GM23338 (cell line): ENCODE measurements around the gene KIF27. TPM values are rescaled to one million over a fixed set of nuclear protein-coding genes. Genes with fewer than 3 reads are reported as not detected.

Experiments
- ATAC-seq: fragments of 200-7000 bp; cut with Tn5 transposase; 3 replicates; pipeline ENCODE4 v1.9.1; 2020
- DNase-seq: peaks from one replicate; pipeline ENCODE4 v3.0.0-alpha.2; 2015; ENCODE audit warnings: low spot score
- H2AFZ ChIP-seq: fragments of 200-600 bp; sonication (generic); 2 replicates; pipeline ENCODE4 v1.8.0; 2016; ENCODE audit warnings: antibody characterized with exemption, mild to moderate bottlenecking, moderate library complexity
- H3F3A ChIP-seq: fragments of 200-600 bp; sonication (generic); replicated peaks from 2 replicates; pipeline ENCODE4 v1.8.0; 2017; ENCODE audit warnings: antibody characterized with exemption, mixed run types, low read depth
- H3K27ac ChIP-seq: fragments of 200-600 bp; sonication (generic); 2 replicates; pipeline ENCODE4 v1.6.1; 2016; ENCODE audit warnings: low read depth
- H3K27me3 ChIP-seq: fragments of 200-600 bp; sonication (generic); 2 replicates; pipeline ENCODE4 v1.8.0; 2016; ENCODE audit warnings: mild to moderate bottlenecking, mixed run types, moderate library complexity; ENCODE audit not compliant: insufficient read depth
- H3K36me3 ChIP-seq: fragments of 200-600 bp; sonication (generic); 2 replicates; pipeline ENCODE4 v1.8.0; 2016; ENCODE audit warnings: mild to moderate bottlenecking; ENCODE audit not compliant: insufficient read depth
- H3K4me1 ChIP-seq: fragments of 200-600 bp; sonication (generic); 2 replicates; pipeline ENCODE4 v1.8.0; 2016; ENCODE audit warnings: mild to moderate bottlenecking, moderate library complexity; ENCODE audit not compliant: insufficient read depth
- H3K4me2 ChIP-seq: fragments of 200-600 bp; sonication (generic); 2 replicates; pipeline ENCODE4 v1.7.1; 2017; ENCODE audit warnings: mixed run types
- H3K4me3 ChIP-seq: fragments of 200-600 bp; sonication (generic); 2 replicates; pipeline ENCODE4 v1.6.1; 2016; ENCODE audit warnings: mixed run types
- H3K79me2 ChIP-seq: fragments of 200-600 bp; sonication (generic); replicated peaks from 2 replicates; pipeline ENCODE4 v1.8.0; 2017; ENCODE audit warnings: mild to moderate bottlenecking; ENCODE audit not compliant: insufficient read depth
- H3K9me2 ChIP-seq: fragments of 200-600 bp; sonication (generic); 2 replicates; pipeline ENCODE4 v1.8.0; 2017; ENCODE audit not compliant: insufficient read depth
- H4K20me1 ChIP-seq: fragments of 200-600 bp; sonication (generic); replicated peaks from 2 replicates; pipeline ENCODE4 v1.8.0; 2017; ENCODE audit warnings: mild to moderate bottlenecking; ENCODE audit not compliant: insufficient read depth
- H3K27ac Mint-ChIP-seq: 2 replicates; pipeline ENCODE4 v1.8.0; 2020; ENCODE audit warnings: inconsistent platforms, mild to moderate bottlenecking, moderate library complexity, mixed read lengths
- H3K27me3 Mint-ChIP-seq: 3 replicates; pipeline ENCODE4 v1.8.0; 2022; ENCODE audit warnings: low read depth, mild to moderate bottlenecking, moderate library complexity, mixed read lengths, inconsistent platforms; ENCODE audit not compliant: insufficient read depth, poor library complexity
- H3K36me3 Mint-ChIP-seq: 3 replicates; pipeline ENCODE4 v1.8.0; 2021; ENCODE audit warnings: low read depth, mild to moderate bottlenecking, inconsistent platforms, moderate library complexity, mixed read lengths
- H3K4me1 Mint-ChIP-seq: 3 replicates; pipeline ENCODE4 v1.8.0; 2020; ENCODE audit warnings: mild to moderate bottlenecking, inconsistent platforms, mixed read lengths
- H3K4me3 Mint-ChIP-seq: 3 replicates; pipeline ENCODE4 v1.8.0; 2021; ENCODE audit warnings: moderate library complexity, mild to moderate bottlenecking, inconsistent platforms, mixed read lengths
- H3K9me3 Mint-ChIP-seq: 3 replicates; pipeline ENCODE4 v1.8.0; 2020; ENCODE audit warnings: moderate library complexity, mild to moderate bottlenecking, inconsistent platforms, mixed read lengths
- CREB1 ChIP-seq: fragments of 250-450 bp; sonication (Bioruptor Pico); IDR thresholded peaks from 2 replicates; pipeline ENCODE4 v1.5.0; 2020; ENCODE audit warnings: low read depth, mild to moderate bottlenecking, moderate library complexity
- ETS1 ChIP-seq: IDR thresholded peaks from 2 replicates; pipeline ENCODE4 v1.6.1; 2016; ENCODE audit warnings: antibody characterized with exemption
- EZH2 ChIP-seq: fragments of 200-600 bp; sonication (generic); IDR thresholded peaks from one replicate; pipeline ENCODE4 v1.8.0; 2017; ENCODE audit warnings: antibody characterized with exemption, mild to moderate bottlenecking, low read depth; ENCODE audit not compliant: unreplicated experiment
- EZH2phosphoT487 ChIP-seq: fragments of 200-600 bp; sonication (generic); IDR thresholded peaks from one replicate; pipeline ENCODE4 v1.8.1; 2018; ENCODE audit warnings: antibody characterized with exemption; ENCODE audit not compliant: unreplicated experiment
- JUNB ChIP-seq: IDR thresholded peaks from one replicate; pipeline ENCODE4 v1.6.1; 2016; ENCODE audit warnings: antibody characterized with exemption; ENCODE audit not compliant: unreplicated experiment
- NANOG ChIP-seq: IDR thresholded peaks from 2 replicates; pipeline ENCODE4 v1.6.1; 2016; ENCODE audit warnings: antibody characterized with exemption, borderline replicate concordance
- POLR2AphosphoS5 ChIP-seq: IDR thresholded peaks from 2 replicates; pipeline ENCODE4 v1.6.1; 2016; ENCODE audit warnings: antibody characterized with exemption, low read depth
- STAT1 ChIP-seq: IDR thresholded peaks from one replicate; pipeline ENCODE4 v1.6.1; 2016; ENCODE audit warnings: antibody characterized with exemption; ENCODE audit not compliant: unreplicated experiment
- ZNF114 ChIP-seq: fragments of 250-450 bp; sonication (Bioruptor Pico); IDR thresholded peaks from 2 replicates; pipeline ENCODE4 v1.5.0; 2020; ENCODE audit warnings: mild to moderate bottlenecking, moderate library complexity
- ZNF331 ChIP-seq: fragments of 250-450 bp; sonication (Bioruptor Pico); IDR thresholded peaks from 2 replicates; pipeline ENCODE4 v1.5.0; 2020; ENCODE audit warnings: low read depth, mild to moderate bottlenecking, moderate library complexity
- ZNF462 ChIP-seq: fragments of 250-450 bp; sonication (Bioruptor Pico); IDR thresholded peaks from 2 replicates; pipeline ENCODE4 v1.5.0; 2020; ENCODE audit warnings: mild to moderate bottlenecking, moderate library complexity
- polyA plus RNA-seq: library from polyadenylated mRNA; unstranded; fragments of >200 nt; fragmentation: Nextera tagmentation; extraction: Ambion mirVana; gene quantifications from 2 replicates; pipeline ENCODE4 v1.2.1, GENCODE V29; 2016
- total RNA-seq: library from RNA; depleted of rRNA; stranded (reverse); fragments of >200 nt; shearing (Covaris generic); gene quantifications from 2 replicates; pipeline ENCODE4 v1.2.3, GENCODE V29; 2014
- TF ChIP-seq, protein P1 (sequence below), 2 experiments: fragments of 200-600 bp in 1 of 2; sonication (generic) in 1 of 2; conservative IDR thresholded peaks; 2 replicates each; pipeline versions ENCODE4 v1.5.1 to v1.6.1; 2016 to 2017; ENCODE audit warnings: antibody characterized with exemption in 2 of 2, low read depth in 2 of 2, mild to moderate bottlenecking in 2 of 2, moderate library complexity in 1 of 2
- TF ChIP-seq, protein P2 (sequence below): IDR thresholded peaks from one replicate; pipeline ENCODE4 v1.6.1; 2018; ENCODE audit warnings: antibody characterized with exemption; ENCODE audit not compliant: unreplicated experiment

Gene KIF27
- total and polyA plus RNA-seq, 2 experiments from 2014 or later = 3.3 to 8.2 TPM

DNA sequence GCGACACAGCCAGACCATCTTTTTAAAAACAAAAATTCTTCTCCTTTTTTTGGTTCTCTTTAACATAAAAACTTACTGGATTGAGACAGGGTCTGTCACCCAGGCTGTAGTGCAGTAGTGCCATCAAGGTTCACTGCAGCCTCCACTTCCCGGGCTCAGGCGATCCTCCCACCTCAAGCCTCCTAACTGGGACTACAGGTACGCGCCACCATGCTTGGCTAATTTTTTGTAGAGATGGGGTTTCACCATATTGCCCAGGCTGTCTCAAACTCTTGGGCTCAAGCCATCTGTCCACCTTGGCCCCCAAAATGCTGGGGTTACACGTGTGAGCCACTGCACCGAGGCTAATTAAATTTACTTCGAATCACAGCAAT lies 45.0 kb upstream of the KIF27 start:
- Histone ChIP-seq H3K9me2 (no peaks in the 10 kb centered on the region), H3K4me1 (no peaks in the 10 kb centered on the region), H4K20me1 (peaks cover 28% of the 10 kb centered on the region), H3K27ac (peak overlapping the region; percentile 15; the same call in 1 of the 2 replicates), H3K27me3 (no peaks in the 10 kb centered on the region), H3K4me2 (no peak overlapping the region), H3K36me3 (peaks cover 37% of the 10 kb centered on the region), H2AFZ (no peak overlapping the region), H3K4me3 (no peak overlapping the region), H3F3A (peaks cover 45% of the 10 kb centered on the region), H3K79me2 (peaks cover 10% of the 10 kb centered on the region)
- Mint-ChIP-seq H3K4me3 (no peak overlapping the region), H3K4me1 (0 out of 3 replicates have a peak, but pooled peaks cover 2% of the 10 kb centered on the region), H3K27ac (peak overlapping the region; percentile 61), H3K27me3 (peaks cover 18% of the 10 kb centered on the region), H3K9me3 (no peaks in the 10 kb centered on the region; the same call in 1 of the 3 replicates), H3K36me3 (peaks cover 49% of the 10 kb centered on the region)
- TF ChIP-seq ETS1 (no peak), NANOG (no peak), EZH2 (no peak), EZH2phosphoT487 (no peak), ZNF462 (CRISPR knock-in tag) (no peak), ZNF331 (CRISPR knock-in tag) (no peak), JUNB (no peak), CREB1 (no peak), POLR2AphosphoS5 (no peak; the same call in 1 of the 2 replicates), ZNF114 (no peak), STAT1 (no peak)
- TF ChIP-seq, protein P1, sequence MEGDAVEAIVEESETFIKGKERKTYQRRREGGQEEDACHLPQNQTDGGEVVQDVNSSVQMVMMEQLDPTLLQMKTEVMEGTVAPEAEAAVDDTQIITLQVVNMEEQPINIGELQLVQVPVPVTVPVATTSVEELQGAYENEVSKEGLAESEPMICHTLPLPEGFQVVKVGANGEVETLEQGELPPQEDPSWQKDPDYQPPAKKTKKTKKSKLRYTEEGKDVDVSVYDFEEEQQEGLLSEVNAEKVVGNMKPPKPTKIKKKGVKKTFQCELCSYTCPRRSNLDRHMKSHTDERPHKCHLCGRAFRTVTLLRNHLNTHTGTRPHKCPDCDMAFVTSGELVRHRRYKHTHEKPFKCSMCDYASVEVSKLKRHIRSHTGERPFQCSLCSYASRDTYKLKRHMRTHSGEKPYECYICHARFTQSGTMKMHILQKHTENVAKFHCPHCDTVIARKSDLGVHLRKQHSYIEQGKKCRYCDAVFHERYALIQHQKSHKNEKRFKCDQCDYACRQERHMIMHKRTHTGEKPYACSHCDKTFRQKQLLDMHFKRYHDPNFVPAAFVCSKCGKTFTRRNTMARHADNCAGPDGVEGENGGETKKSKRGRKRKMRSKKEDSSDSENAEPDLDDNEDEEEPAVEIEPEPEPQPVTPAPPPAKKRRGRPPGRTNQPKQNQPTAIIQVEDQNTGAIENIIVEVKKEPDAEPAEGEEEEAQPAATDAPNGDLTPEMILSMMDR (conservative IDR thresholded peaks at IDR 0.05; ENCODE audit: low read depth in 2 of 2) = no peak
- TF ChIP-seq, protein P2, sequence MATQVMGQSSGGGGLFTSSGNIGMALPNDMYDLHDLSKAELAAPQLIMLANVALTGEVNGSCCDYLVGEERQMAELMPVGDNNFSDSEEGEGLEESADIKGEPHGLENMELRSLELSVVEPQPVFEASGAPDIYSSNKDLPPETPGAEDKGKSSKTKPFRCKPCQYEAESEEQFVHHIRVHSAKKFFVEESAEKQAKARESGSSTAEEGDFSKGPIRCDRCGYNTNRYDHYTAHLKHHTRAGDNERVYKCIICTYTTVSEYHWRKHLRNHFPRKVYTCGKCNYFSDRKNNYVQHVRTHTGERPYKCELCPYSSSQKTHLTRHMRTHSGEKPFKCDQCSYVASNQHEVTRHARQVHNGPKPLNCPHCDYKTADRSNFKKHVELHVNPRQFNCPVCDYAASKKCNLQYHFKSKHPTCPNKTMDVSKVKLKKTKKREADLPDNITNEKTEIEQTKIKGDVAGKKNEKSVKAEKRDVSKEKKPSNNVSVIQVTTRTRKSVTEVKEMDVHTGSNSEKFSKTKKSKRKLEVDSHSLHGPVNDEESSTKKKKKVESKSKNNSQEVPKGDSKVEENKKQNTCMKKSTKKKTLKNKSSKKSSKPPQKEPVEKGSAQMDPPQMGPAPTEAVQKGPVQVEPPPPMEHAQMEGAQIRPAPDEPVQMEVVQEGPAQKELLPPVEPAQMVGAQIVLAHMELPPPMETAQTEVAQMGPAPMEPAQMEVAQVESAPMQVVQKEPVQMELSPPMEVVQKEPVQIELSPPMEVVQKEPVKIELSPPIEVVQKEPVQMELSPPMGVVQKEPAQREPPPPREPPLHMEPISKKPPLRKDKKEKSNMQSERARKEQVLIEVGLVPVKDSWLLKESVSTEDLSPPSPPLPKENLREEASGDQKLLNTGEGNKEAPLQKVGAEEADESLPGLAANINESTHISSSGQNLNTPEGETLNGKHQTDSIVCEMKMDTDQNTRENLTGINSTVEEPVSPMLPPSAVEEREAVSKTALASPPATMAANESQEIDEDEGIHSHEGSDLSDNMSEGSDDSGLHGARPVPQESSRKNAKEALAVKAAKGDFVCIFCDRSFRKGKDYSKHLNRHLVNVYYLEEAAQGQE = no peak
- DNase-seq (peak; percentile 24), ATAC-seq (peak; percentile 20)
